ENCODE results near the gene BCL2L14. TPM values are rescaled to one million over a fixed set of nuclear protein-coding genes. Genes with fewer than 3 reads are reported as not detected.

BCL2L14 gene
- total and polyA plus RNA-seq, 2 experiments from 2014 or later, result 4.9 to 17.8 TPM

- TF ChIP-seq, protein P1, sequence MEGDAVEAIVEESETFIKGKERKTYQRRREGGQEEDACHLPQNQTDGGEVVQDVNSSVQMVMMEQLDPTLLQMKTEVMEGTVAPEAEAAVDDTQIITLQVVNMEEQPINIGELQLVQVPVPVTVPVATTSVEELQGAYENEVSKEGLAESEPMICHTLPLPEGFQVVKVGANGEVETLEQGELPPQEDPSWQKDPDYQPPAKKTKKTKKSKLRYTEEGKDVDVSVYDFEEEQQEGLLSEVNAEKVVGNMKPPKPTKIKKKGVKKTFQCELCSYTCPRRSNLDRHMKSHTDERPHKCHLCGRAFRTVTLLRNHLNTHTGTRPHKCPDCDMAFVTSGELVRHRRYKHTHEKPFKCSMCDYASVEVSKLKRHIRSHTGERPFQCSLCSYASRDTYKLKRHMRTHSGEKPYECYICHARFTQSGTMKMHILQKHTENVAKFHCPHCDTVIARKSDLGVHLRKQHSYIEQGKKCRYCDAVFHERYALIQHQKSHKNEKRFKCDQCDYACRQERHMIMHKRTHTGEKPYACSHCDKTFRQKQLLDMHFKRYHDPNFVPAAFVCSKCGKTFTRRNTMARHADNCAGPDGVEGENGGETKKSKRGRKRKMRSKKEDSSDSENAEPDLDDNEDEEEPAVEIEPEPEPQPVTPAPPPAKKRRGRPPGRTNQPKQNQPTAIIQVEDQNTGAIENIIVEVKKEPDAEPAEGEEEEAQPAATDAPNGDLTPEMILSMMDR (IDR thresholded peaks at IDR 0.05; ENCODE audit: poor library complexity), result no peak
- TF ChIP-seq EZH2phosphoT487 (IDR thresholded peaks at IDR 0.05; ENCODE audit: low read depth, severe bottlenecking, unreplicated experiment) (no peak), EZH2 (IDR thresholded peaks at IDR 0.05; ENCODE audit: borderline replicate concordance) (no peak)
- H2AFZ ChIP-seq, result no peak overlapping the region
- no peaks in the 10 kb centered on the region for H3K4me1 ChIP-seq (ENCODE audit: insufficient read depth)
- 84% methylated on average over 14 of the region's 14 CpGs for WGBS (ENCODE audit: low lambda C conversion rate, missing lambda C conversion rate)
- H3K36me3 ChIP-seq (replicated peaks; ENCODE audit: insufficient read depth, low read depth), result no peaks in the 10 kb centered on the region
- H3K9me2 ChIP-seq (replicated peaks; ENCODE audit: insufficient read depth), result no peaks in the 10 kb centered on the region
- no peak overlapping the region for H3K4me3 ChIP-seq
- H3K27ac ChIP-seq, result no peak overlapping the region
- H3K9me3 ChIP-seq (ENCODE audit: low read depth), result no peaks in the 10 kb centered on the region
- H3K27me3 ChIP-seq, result no peaks in the 10 kb centered on the region
- no peak overlapping the region for H3K4me2 ChIP-seq
- no peaks in the 10 kb centered on the region for H3K79me2 ChIP-seq
- H4K20me1 ChIP-seq (ENCODE audit: insufficient read depth, poor library complexity, severe bottlenecking), result no peaks in the 10 kb centered on the region
- no peak for DNase-seq (ENCODE audit: low spot score)
Measured at GRCh38 chr12:12091977-12092663, 21.4 kb downstream of the BCL2L14 start.

DNA sequence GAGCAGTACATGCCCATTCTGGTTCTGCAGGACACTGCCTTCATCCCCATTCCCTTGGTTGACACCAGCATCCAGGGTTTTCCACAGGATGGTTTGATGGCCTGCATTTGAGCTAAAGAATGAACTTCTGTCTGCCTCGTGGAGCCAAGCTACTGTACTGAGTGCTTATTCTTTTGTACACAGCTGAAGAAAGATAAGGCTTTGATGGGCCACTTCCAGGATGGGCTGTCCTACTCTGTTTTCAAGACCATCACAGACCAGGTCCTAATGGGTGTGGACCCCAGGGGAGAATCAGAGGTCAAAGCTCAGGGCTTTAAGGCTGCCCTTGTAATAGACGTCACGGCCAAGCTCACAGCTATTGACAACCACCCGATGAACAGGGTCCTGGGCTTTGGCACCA is 23.7 kb downstream of the BCL2L14 start:
- H3K4me1 ChIP-seq (ENCODE audit: insufficient read depth), result no peaks in the 10 kb centered on the region
- H3K9me2 ChIP-seq (replicated peaks; ENCODE audit: insufficient read depth), result no peaks in the 10 kb centered on the region
- H4K20me1 ChIP-seq (ENCODE audit: insufficient read depth, poor library complexity, severe bottlenecking), result no peaks in the 10 kb centered on the region
- H2AFZ ChIP-seq, result no peak overlapping the region
- H3K4me2 ChIP-seq, result no peak overlapping the region
- H3K79me2 ChIP-seq, result no peaks in the 10 kb centered on the region
- no peak overlapping the region for H3K27ac ChIP-seq
- no peak for DNase-seq (ENCODE audit: low spot score)
- H3K27me3 ChIP-seq, result no peaks in the 10 kb centered on the region
- no peaks in the 10 kb centered on the region for H3K9me3 ChIP-seq (ENCODE audit: low read depth)
- no peaks in the 10 kb centered on the region for H3K36me3 ChIP-seq (replicated peaks; ENCODE audit: insufficient read depth, low read depth)
- no peak for TF ChIP-seq EZH2 (IDR thresholded peaks at IDR 0.05; ENCODE audit: borderline replicate concordance)
- no peak for TF ChIP-seq EZH2phosphoT487 (IDR thresholded peaks at IDR 0.05; ENCODE audit: low read depth, severe bottlenecking, unreplicated experiment)
- TF ChIP-seq, protein P1 (IDR thresholded peaks at IDR 0.05; ENCODE audit: poor library complexity), result no peak
- H3K4me3 ChIP-seq, result no peak overlapping the region
- WGBS (ENCODE audit: low lambda C conversion rate, missing lambda C conversion rate), result 84% methylated on average over 4 of the region's 4 CpGs

- Histone ChIP-seq H3K9me2 (replicated peaks; ENCODE audit: insufficient read depth) (no peaks in the 10 kb centered on the region), H3K4me3 (no peak overlapping the region), H3K4me2 (no peak overlapping the region), H3K9me3 (ENCODE audit: low read depth) (no peaks in the 10 kb centered on the region), H3K79me2 (no peaks in the 10 kb centered on the region), H3K36me3 (replicated peaks; ENCODE audit: insufficient read depth, low read depth) (no peaks in the 10 kb centered on the region), H2AFZ (no peak overlapping the region), H3K4me1 (ENCODE audit: insufficient read depth) (no peaks in the 10 kb centered on the region), H4K20me1 (ENCODE audit: insufficient read depth, poor library complexity, severe bottlenecking) (no peaks in the 10 kb centered on the region), H3K27ac (no peak overlapping the region), H3K27me3 (no peaks in the 10 kb centered on the region)
- DNase-seq (ENCODE audit: low spot score), result no peak
- 56% methylated on average over 3 of the region's 3 CpGs for WGBS (ENCODE audit: low lambda C conversion rate, missing lambda C conversion rate)
- TF ChIP-seq EZH2phosphoT487 (IDR thresholded peaks at IDR 0.05; ENCODE audit: low read depth, severe bottlenecking, unreplicated experiment) (no peak), EZH2 (IDR thresholded peaks at IDR 0.05; ENCODE audit: borderline replicate concordance) (no peak)
- TF ChIP-seq, protein P1 (IDR thresholded peaks at IDR 0.05; ENCODE audit: poor library complexity), result no peak
Measured at GRCh38 chr12:12095021-12095420, 24.3 kb downstream of the BCL2L14 start.

All from hepatocyte (in vitro differentiated cells).